ENCODE results near the gene SETD5.
"Not testable (repeated sequence)": the region's sequence is repeated elsewhere in the genome, so short reads cannot be mapped to it uniquely, and the experiment has no call there.

GRCh38 chr3:9494036-9494435, 96.6 kb downstream of the SETD5 start:
- not testable (repeated sequence) for TF ChIP-seq CTCF (IDR thresholded peaks at IDR 0.05; ENCODE audit: low read depth, low read length, poor library complexity, severe bottlenecking); EZH2phosphoT487 (IDR thresholded peaks at IDR 0.05; ENCODE audit: borderline replicate concordance, low read length)

All from DOHH2 (cell line).